ENCODE data around the gene MRPL36. TPM values are rescaled to one million over a fixed set of nuclear protein-coding genes. Genes with fewer than 3 reads are reported as not detected.

Gene MRPL36
- total RNA-seq, 1 experiment from 2014 or later, result 61.2 TPM

DNA sequence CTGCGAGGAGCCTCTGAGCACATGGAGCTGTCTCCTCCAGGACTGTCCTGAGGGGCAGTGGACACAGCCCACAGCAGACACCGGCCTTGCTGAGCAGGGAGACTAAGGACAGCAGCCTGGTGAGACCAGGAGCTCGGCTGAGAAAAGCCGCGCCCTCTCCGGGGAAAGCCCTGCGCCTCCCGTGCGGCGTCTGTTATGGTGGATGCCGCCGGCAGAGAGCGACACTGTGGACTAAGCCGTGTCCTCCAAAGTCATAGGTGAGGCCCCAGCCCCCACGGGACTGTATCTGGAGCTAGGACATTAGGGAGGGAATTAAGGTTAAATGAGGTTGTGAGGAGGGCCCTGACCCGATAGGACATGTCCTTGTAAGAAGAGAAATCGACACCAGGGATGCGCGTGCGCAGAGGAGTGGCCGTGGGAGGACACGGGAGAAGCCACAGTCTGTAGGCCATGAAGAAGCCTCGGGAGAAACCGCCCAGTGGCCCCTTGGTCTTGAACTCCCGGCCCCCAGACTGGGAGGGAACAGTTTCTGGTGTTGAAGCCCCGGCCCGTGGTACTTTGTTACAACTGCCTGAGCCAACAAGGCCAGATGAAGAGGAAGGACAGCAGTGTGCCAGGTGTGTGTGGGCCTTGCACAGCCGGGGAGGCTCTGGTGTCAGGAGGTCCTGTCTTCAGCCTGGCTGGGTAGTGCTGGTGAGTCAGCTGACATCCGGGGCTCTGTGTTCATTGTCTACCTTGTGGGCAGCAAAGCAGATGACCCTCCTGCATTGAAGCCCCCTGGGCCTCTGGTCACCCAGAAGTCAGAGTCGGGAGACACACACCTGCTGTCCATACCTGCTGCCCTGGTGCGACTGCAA, 22.1 kb downstream of the MRPL36 start (continued):
- TF ChIP-seq, protein P1, sequence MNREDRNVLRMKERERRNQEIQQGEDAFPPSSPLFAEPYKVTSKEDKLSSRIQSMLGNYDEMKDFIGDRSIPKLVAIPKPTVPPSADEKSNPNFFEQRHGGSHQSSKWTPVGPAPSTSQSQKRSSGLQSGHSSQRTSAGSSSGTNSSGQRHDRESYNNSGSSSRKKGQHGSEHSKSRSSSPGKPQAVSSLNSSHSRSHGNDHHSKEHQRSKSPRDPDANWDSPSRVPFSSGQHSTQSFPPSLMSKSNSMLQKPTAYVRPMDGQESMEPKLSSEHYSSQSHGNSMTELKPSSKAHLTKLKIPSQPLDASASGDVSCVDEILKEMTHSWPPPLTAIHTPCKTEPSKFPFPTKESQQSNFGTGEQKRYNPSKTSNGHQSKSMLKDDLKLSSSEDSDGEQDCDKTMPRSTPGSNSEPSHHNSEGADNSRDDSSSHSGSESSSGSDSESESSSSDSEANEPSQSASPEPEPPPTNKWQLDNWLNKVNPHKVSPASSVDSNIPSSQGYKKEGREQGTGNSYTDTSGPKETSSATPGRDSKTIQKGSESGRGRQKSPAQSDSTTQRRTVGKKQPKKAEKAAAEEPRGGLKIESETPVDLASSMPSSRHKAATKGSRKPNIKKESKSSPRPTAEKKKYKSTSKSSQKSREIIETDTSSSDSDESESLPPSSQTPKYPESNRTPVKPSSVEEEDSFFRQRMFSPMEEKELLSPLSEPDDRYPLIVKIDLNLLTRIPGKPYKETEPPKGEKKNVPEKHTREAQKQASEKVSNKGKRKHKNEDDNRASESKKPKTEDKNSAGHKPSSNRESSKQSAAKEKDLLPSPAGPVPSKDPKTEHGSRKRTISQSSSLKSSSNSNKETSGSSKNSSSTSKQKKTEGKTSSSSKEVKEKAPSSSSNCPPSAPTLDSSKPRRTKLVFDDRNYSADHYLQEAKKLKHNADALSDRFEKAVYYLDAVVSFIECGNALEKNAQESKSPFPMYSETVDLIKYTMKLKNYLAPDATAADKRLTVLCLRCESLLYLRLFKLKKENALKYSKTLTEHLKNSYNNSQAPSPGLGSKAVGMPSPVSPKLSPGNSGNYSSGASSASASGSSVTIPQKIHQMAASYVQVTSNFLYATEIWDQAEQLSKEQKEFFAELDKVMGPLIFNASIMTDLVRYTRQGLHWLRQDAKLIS (CRISPR knock-in tag; IDR thresholded peaks at IDR 0.05; ENCODE audit: borderline replicate concordance), result no peak
- TF ChIP-seq, protein P2, sequence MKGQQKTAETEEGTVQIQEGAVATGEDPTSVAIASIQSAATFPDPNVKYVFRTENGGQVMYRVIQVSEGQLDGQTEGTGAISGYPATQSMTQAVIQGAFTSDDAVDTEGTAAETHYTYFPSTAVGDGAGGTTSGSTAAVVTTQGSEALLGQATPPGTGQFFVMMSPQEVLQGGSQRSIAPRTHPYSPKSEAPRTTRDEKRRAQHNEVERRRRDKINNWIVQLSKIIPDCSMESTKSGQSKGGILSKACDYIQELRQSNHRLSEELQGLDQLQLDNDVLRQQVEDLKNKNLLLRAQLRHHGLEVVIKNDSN (CRISPR knock-in tag; IDR thresholded peaks at IDR 0.05), result no peak

DNA sequence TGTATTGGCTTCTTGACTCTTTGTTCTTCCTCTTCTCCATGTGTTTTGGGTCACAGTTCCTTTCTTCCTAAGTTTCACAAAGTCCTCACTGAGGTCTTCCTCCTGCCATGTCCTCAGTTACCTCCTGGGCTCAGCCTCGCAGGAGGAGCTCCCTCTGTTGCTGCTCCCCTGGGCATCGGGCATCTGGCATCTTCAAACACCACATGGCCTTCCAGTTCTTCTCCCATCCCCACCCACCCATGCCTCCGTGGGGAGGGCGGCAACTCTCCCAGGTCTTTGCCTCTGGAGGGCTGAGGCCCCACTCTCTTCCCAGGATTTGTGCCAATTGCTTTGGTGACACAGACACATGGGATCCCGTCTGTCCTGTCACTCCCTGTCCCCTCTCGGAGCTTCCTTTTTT, 22.8 kb downstream of the MRPL36 start:
- H3K27me3 Mint-ChIP-seq (ENCODE audit: low read depth), result no peaks in the 10 kb centered on the region
- POLR2A ChIA-PET, result no interaction called here
- H3K9me3 Mint-ChIP-seq, result peaks cover 9% of the 10 kb centered on the region
- no peaks in the 10 kb centered on the region for H3K4me1 Mint-ChIP-seq
- H3K4me3 Mint-ChIP-seq, result no peak overlapping the region
- CTCF ChIA-PET, result interaction anchor here (0.8 kb wide), 1 partner anchor 183 kb away, joined by 3 read pairs; no protein-coding TSS in a partner anchor
- H3K27ac Mint-ChIP-seq, result no peak overlapping the region
- TF ChIP-seq, protein P3, sequence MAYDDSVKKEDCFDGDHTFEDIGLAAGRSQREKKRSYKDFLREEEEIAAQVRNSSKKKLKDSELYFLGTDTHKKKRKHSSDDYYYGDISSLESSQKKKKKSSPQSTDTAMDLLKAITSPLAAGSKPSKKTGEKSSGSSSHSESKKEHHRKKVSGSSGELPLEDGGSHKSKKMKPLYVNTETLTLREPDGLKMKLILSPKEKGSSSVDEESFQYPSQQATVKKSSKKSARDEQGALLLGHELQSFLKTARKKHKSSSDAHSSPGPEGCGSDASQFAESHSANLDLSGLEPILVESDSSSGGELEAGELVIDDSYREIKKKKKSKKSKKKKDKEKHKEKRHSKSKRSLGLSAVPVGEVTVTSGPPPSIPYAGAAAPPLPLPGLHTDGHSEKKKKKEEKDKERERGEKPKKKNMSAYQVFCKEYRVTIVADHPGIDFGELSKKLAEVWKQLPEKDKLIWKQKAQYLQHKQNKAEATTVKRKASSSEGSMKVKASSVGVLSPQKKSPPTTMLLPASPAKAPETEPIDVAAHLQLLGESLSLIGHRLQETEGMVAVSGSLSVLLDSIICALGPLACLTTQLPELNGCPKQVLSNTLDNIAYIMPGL (CRISPR knock-in tag; IDR thresholded peaks at IDR 0.05), result no peak
- TF ChIP-seq, protein P4, sequence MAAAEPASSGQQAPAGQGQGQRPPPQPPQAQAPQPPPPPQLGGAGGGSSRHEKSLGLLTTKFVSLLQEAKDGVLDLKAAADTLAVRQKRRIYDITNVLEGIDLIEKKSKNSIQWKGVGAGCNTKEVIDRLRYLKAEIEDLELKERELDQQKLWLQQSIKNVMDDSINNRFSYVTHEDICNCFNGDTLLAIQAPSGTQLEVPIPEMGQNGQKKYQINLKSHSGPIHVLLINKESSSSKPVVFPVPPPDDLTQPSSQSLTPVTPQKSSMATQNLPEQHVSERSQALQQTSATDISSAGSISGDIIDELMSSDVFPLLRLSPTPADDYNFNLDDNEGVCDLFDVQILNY (CRISPR knock-in tag; IDR thresholded peaks at IDR 0.05), result no peak
- TF ChIP-seq SP1 (CRISPR knock-in tag; conservative IDR thresholded peaks at IDR 0.05), result no peak
- TF ChIP-seq EMX1 (CRISPR knock-in tag; IDR thresholded peaks at IDR 0.05), result no peak
- no peak for TF ChIP-seq ZBTB21 (CRISPR knock-in tag; IDR thresholded peaks at IDR 0.05; ENCODE audit: borderline replicate concordance)
- DNase-seq (ENCODE audit: low spot score) (no peak), ATAC-seq (no peak)
- no peaks in the 10 kb centered on the region for H3K36me3 Mint-ChIP-seq

DNA sequence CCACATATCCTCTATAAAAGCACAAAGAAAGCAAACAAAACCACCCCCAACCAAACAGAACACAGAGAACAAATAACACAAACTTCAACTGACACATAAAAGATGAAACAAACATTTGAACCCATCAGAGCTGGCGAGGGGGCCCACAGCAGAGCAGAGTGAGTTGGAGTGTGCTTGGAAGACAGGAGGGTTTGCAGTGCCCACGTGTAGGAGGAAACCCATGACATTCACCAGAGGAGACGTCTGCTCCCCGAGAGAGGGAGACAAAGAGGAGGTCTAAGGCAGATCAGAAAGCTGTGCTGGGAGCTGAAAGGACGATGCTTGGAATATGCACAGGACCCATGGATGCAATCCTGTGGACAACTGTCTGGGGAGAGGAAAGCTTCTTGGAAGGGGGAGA, 27.0 kb downstream of the MRPL36 start:
- no peak overlapping the region for H3K4me3 Mint-ChIP-seq
- CTCF ChIA-PET, result interaction anchor here (1.3 to 2.1 kb wide), 4 partner anchors 9 to 104 kb away, joined by 3 to 11 read pairs (median 4); no protein-coding TSS in a partner anchor
- no peaks in the 10 kb centered on the region for H3K27me3 Mint-ChIP-seq (ENCODE audit: low read depth)
- no peaks in the 10 kb centered on the region for H3K4me1 Mint-ChIP-seq
- ATAC-seq (no peak), DNase-seq (ENCODE audit: low spot score) (no peak)
- POLR2A ChIA-PET, result no interaction called here
- H3K9me3 Mint-ChIP-seq, result peaks cover 9% of the 10 kb centered on the region
- H3K27ac Mint-ChIP-seq, result no peak overlapping the region
- no peaks in the 10 kb centered on the region for H3K36me3 Mint-ChIP-seq
- TF ChIP-seq TCF7 (CRISPR knock-in tag; IDR thresholded peaks at IDR 0.05; ENCODE audit: low read depth) (no peak), ZNF232 (CRISPR knock-in tag; IDR thresholded peaks at IDR 0.05) (no peak), SMAD4 (CRISPR knock-in tag; IDR thresholded peaks at IDR 0.05) (no peak), JAZF1 (CRISPR knock-in tag; IDR thresholded peaks at IDR 0.05) (no peak), ATF1 (CRISPR knock-in tag; IDR thresholded peaks at IDR 0.05) (no peak), ZNF317 (CRISPR knock-in tag; IDR thresholded peaks at IDR 0.05; ENCODE audit: borderline replicate concordance, low read depth) (no peak), ZNF416 (CRISPR knock-in tag; IDR thresholded peaks at IDR 0.05) (no peak), KAT7 (CRISPR knock-in tag; IDR thresholded peaks at IDR 0.05; ENCODE audit: borderline replicate concordance) (no peak)
- TF ChIP-seq, protein P3 (CRISPR knock-in tag; IDR thresholded peaks at IDR 0.05), result no peak
- TF ChIP-seq, protein P5, sequence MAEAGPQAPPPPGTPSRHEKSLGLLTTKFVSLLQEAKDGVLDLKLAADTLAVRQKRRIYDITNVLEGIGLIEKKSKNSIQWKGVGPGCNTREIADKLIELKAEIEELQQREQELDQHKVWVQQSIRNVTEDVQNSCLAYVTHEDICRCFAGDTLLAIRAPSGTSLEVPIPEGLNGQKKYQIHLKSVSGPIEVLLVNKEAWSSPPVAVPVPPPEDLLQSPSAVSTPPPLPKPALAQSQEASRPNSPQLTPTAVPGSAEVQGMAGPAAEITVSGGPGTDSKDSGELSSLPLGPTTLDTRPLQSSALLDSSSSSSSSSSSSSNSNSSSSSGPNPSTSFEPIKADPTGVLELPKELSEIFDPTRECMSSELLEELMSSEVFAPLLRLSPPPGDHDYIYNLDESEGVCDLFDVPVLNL (CRISPR knock-in tag; IDR thresholded peaks at IDR 0.05; ENCODE audit: borderline replicate concordance, low read depth), result no peak
- TF ChIP-seq, protein P6, sequence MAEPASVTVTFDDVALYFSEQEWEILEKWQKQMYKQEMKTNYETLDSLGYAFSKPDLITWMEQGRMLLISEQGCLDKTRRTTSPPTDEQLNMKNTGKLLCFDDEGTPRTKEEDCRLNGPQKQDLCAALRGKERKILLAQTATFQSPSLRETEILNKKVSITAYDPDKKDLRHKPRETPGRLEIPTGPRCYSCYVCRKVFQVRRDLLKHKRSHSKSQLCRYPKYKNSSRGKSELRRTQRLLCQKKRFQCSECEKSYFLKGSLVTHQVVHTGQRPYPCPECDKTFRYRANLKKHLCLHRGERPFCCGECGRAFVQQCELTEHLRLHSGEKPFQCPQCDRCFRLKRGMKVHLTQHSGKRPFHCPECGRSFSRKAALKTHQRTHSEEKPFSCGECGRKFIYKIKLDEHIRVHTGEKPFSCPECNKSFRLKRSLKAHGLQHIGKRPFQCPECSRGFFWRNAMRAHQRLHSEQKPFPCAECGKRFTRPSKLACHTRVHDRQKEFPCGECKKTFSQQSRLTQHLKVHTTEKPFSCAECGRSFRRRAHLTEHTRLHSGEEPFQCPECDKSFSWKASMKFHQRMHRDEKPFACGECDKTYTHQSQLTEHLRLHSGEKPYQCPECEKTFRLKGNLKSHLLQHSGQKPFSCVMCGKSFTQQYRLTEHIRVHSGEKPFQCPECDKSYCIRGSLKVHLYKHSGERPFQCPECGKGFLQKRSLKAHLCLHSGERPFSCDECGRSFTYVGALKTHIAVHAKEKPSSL (CRISPR knock-in tag; conservative IDR thresholded peaks at IDR 0.05), result no peak
- TF ChIP-seq, protein P7, sequence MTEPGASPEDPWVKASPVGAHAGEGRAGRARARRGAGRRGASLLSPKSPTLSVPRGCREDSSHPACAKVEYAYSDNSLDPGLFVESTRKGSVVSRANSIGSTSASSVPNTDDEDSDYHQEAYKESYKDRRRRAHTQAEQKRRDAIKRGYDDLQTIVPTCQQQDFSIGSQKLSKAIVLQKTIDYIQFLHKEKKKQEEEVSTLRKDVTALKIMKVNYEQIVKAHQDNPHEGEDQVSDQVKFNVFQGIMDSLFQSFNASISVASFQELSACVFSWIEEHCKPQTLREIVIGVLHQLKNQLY (CRISPR knock-in tag; IDR thresholded peaks at IDR 0.05), result no peak
